ENCODE results near the gene ZNF500. TPM values are rescaled to one million over a fixed set of nuclear protein-coding genes. Genes with fewer than 3 reads are reported as not detected.

Gene ZNF500
- total and polyA plus RNA-seq, 2 donors from 2014 or later: 4.9 to 18.3 TPM

- Histone ChIP-seq H3K36me3 (ENCODE audit: control insufficient read depth in 2 of 3, insufficient read depth in 3 of 3, low read length in 3 of 3) (peaks cover 7 to 23% (median 21%) of the 10 kb centered on the region in 3 donors), H3K4me3 (ENCODE audit: low read length in 3 of 3) (no peak overlapping the region)
These were observed 14.4 kb downstream of the ZNF500 start for GRCh38 chr16:4752351-4753100.

DNA sequence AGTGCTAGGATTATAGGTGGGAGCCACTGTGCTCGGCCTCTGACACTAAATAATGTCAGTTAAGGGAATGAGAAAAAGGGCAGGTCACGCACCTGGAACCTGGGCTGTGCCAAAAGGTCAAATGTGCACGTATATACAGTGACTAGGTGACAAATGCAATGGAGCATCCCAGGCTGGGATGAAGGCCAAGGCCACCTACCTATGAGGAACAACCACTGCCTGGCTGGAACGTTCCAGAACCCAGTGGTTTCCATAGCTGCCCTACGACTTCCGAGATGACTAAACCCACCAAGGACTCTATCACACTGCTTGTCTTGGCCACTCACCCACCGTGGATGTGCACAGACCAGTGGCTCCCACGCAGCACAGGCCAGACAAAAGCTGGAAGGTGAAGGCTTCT is 16.1 kb downstream of the ZNF500 start:
- no peak overlapping the region for H3K4me3 ChIP-seq (ENCODE audit: low read length in 3 of 3)
- no peak overlapping the region for H3K9ac ChIP-seq (ENCODE audit: low read length in 3 of 3)
- DNase-seq (no peak), FAIRE-seq (no peak)
- intact Hi-C loops (cut with DNase I): no loop called here
- no peaks in the 10 kb centered on the region for H3K27me3 ChIP-seq (ENCODE audit: control insufficient read depth, insufficient read depth, low read length)
- TF ChIP-seq CTCF (IDR thresholded peaks at IDR 0.05; ENCODE audit: borderline replicate concordance, extremely low read depth, insufficient read depth): no peak
- no peaks in the 10 kb centered on the region for H3K4me1 ChIP-seq (ENCODE audit: control insufficient read depth in 2 of 3, insufficient read depth in 2 of 3, low read depth in 1 of 3, low read length in 3 of 3)
- H3K27ac ChIP-seq (ENCODE audit: low read depth in 2 of 2, low read length in 2 of 2): no peak overlapping the region
- peaks cover 7 to 23% (median 20%) of the 10 kb centered on the region in 3 donors for H3K36me3 ChIP-seq (ENCODE audit: control insufficient read depth in 2 of 3, insufficient read depth in 3 of 3, low read length in 3 of 3)
- peaks cover 0 to 2% (median 0%) of the 10 kb centered on the region in 3 donors for H3K9me3 ChIP-seq (ENCODE audit: control insufficient read depth in 2 of 3, insufficient read depth in 1 of 3, low read length in 3 of 3)

More at GRCh38 chr16:4752351-4753100, 14.4 kb downstream of the ZNF500 start:
- Histone ChIP-seq H3K9ac (ENCODE audit: low read length in 3 of 3) (no peak overlapping the region), H3K27me3 (ENCODE audit: control insufficient read depth, insufficient read depth, low read length) (no peaks in the 10 kb centered on the region), H3K9me3 (ENCODE audit: control insufficient read depth in 2 of 3, insufficient read depth in 1 of 3, low read length in 3 of 3) (peaks cover 0 to 2% (median 0%) of the 10 kb centered on the region in 3 donors), H3K27ac (ENCODE audit: low read depth in 2 of 2, low read length in 2 of 2) (no peak overlapping the region), H3K4me1 (ENCODE audit: control insufficient read depth in 2 of 3, insufficient read depth in 2 of 3, low read depth in 1 of 3, low read length in 3 of 3) (no peaks in the 10 kb centered on the region)
- DNase-seq (no peak), FAIRE-seq (no peak)
- intact Hi-C loops (cut with DNase I): no loop called here
- TF ChIP-seq CTCF (IDR thresholded peaks at IDR 0.05; ENCODE audit: borderline replicate concordance, extremely low read depth, insufficient read depth): no peak

DNA sequence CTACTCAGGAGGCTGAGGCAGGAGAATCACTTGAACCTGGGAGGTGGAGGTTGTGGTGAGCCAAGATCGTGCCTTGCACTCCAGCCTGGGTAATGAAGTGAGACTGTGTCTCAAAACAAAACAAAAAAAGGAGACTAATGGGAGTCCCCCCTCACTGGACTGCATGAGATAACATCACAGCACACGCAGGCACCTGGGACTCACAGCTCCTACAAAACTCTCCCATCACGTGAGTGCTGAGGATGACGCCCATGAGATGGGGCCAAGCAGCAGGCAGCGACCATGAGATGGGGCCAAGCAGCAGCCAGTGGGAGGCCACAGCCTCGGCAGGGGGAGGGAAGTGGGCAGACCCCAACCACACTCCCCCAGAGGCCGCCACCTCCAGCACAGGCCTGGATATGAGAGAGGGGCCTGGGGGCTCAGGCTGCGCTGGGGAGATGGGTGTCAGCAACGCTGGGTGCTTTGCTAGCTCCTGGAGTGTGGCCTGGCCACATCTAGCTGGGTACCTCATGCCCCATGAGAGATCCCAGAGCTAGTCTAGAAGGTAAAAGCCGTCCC is 17.2 kb downstream of the ZNF500 start:
- Histone ChIP-seq H3K4me3 (ENCODE audit: low read length in 3 of 3) (no peak overlapping the region), H3K27me3 (ENCODE audit: control insufficient read depth, insufficient read depth, low read length) (no peaks in the 10 kb centered on the region), H3K4me1 (ENCODE audit: control insufficient read depth in 2 of 3, insufficient read depth in 2 of 3, low read depth in 1 of 3, low read length in 3 of 3) (no peaks in the 10 kb centered on the region), H3K9ac (ENCODE audit: low read length in 3 of 3) (no peak overlapping the region), H3K9me3 (ENCODE audit: control insufficient read depth in 2 of 3, insufficient read depth in 1 of 3, low read length in 3 of 3) (no peaks in the 10 kb centered on the region), H3K36me3 (ENCODE audit: control insufficient read depth in 2 of 3, insufficient read depth in 3 of 3, low read length in 3 of 3) (peaks cover 4 to 20% (median 14%) of the 10 kb centered on the region in 3 donors), H3K27ac (ENCODE audit: low read depth in 2 of 2, low read length in 2 of 2) (no peak overlapping the region)
- DNase-seq: no peak
- FAIRE-seq: no peak
- intact Hi-C loops (cut with DNase I): no loop called here
- no peak for TF ChIP-seq CTCF (IDR thresholded peaks at IDR 0.05; ENCODE audit: borderline replicate concordance, extremely low read depth, insufficient read depth)
